T-helper 2 cell treated with Interferon-gamma antibody and Interleukin-4, amounts not matched to agents 5 μg/mL and 100 μg/mL, for 36 hours (primary cell): Measurements from ENCODE around the gene MANSC4.
"Not testable (repeated sequence)": the region's sequence is repeated elsewhere in the genome, so short reads cannot be mapped to it uniquely, and the experiment has no call there.

Experiments used
- DNase-seq: peaks from one replicate; pipeline ENCODE4 v3.0.0; 2021; ENCODE audit warnings: low spot score
- H3K27ac Mint-ChIP-seq: one replicate; pipeline ENCODE4 v1.8.0; 2021; ENCODE audit warnings: mild to moderate bottlenecking, mixed read lengths
- H3K27me3 Mint-ChIP-seq: one replicate; pipeline ENCODE4 v1.8.0; 2021; ENCODE audit warnings: low read depth, mixed read lengths
- H3K36me3 Mint-ChIP-seq: one replicate; pipeline ENCODE4 v1.8.0; 2021; ENCODE audit warnings: low read depth, mixed read lengths
- H3K4me1 Mint-ChIP-seq: one replicate; pipeline ENCODE4 v1.8.0; 2021; ENCODE audit warnings: low read depth, mixed read lengths
- H3K4me3 Mint-ChIP-seq: one replicate; pipeline ENCODE4 v1.8.0; 2022; ENCODE audit warnings: mild to moderate bottlenecking, moderate library complexity, mixed read lengths
- H3K9me3 Mint-ChIP-seq: one replicate; pipeline ENCODE4 v1.8.0; 2021; ENCODE audit warnings: mixed read lengths

MANSC4 gene

GRCh38 chr12:27754795-27755194 is 25.2 kb downstream of the MANSC4 start:
- H3K36me3 Mint-ChIP-seq = peaks cover 20% of the 10 kb centered on the region
- H3K4me3 Mint-ChIP-seq = no peak overlapping the region
- H3K9me3 Mint-ChIP-seq = no peaks in the 10 kb centered on the region
- H3K27me3 Mint-ChIP-seq = no peaks in the 10 kb centered on the region
- H3K4me1 Mint-ChIP-seq = no peaks in the 10 kb centered on the region
- no peak for DNase-seq
- H3K27ac Mint-ChIP-seq = no peak overlapping the region

- Mint-ChIP-seq H3K4me3 (no peak overlapping the region), H3K36me3 (peaks cover 30% of the 10 kb centered on the region), H3K9me3 (no peaks in the 10 kb centered on the region), H3K27ac (no peak overlapping the region), H3K4me1 (no peaks in the 10 kb centered on the region), H3K27me3 (no peaks in the 10 kb centered on the region)
- DNase-seq = no peak
These were observed 28.5 kb downstream of the MANSC4 start for GRCh38 chr12:27751386-27752047.

DNA sequence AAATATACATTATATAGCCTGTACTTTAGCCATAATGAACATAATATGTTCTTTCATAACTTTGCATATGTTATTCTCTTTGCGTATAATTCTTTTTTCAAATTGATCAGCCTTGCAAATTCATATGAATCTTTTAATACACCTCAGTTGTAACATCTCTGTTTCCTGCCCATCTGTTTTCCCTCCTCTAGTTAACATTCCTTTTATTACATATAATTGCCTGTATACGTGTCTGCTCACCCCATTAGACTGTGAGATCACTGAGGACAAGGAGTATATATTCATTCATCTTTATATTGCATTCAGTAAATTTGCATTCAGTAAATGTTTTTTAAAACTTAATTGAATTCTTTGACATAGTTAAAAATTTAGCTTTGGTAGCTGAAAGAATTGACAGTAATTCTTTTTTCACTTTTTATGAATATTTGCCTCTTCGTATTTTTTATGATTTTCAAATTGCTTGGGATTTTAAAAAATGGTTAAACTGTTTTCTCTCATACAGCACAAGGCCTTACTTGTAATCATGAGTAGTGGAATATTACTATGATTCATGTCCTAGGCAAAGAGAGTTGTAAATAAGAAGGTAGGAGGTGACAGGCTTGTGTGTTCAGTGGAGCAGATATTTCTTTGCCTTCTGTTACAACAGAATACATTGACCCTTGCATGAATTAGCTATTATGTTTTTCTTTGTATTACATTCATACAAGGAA is 32.8 kb downstream of the MANSC4 start:
- Mint-ChIP-seq H3K4me3 (no peak overlapping the region), H3K27ac (no peak overlapping the region), H3K9me3 (no peaks in the 10 kb centered on the region), H3K36me3 (peaks cover 32% of the 10 kb centered on the region), H3K27me3 (no peaks in the 10 kb centered on the region), H3K4me1 (no peaks in the 10 kb centered on the region)
- DNase-seq = no peak

DNA sequence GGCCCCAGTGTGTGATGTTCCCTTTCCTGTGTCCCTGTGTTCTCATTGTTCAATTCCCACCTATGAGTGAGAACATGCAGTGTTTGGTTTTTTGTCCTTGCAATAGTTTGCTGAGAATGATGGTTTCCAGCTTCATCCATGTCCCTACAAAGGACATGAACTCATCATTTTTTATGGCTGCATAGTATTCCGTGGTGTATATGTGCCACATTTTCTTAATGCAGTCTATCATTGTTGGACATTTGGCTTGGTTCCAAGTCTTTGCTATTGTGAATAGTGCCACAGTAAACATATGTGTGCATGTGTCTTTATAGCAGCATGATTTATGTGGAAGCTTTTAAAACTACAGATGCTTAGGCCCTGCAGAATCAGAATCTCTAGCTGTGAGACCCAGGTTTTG is 34.3 kb downstream of the MANSC4 start:
- H3K9me3 Mint-ChIP-seq, H3K4me3 Mint-ChIP-seq, H3K27ac Mint-ChIP-seq, H3K4me1 Mint-ChIP-seq, DNase-seq, H3K27me3 Mint-ChIP-seq: not testable (repeated sequence)
- peaks cover 38% of the 10 kb centered on the region for H3K36me3 Mint-ChIP-seq

DNA sequence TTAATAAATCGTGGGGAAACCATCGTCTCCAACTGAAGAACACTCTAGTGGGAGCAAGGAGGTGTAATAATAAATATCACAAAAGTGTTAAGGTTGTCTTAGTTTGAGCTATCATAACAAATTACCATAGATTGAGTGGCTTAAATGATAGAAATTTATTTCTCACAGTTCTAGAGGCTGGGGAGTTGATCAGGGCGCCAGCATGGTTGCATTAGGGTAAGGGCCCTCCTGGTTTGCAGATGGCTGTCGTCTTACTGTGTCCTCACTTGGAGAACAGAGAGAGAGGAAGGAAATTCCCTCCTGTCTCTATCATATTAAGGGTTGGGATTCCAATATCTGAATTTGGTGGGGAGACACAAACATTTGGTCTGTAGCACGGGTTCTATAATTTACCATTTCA is 36.4 kb downstream of the MANSC4 start:
- Mint-ChIP-seq H3K27ac (no peak overlapping the region), H3K36me3 (peaks cover 44% of the 10 kb centered on the region)

GRCh38 chr12:27734321-27734720 is 45.7 kb downstream of the MANSC4 start:
- H3K4me1 Mint-ChIP-seq, H3K9me3 Mint-ChIP-seq, H3K27me3 Mint-ChIP-seq, DNase-seq, H3K4me3 Mint-ChIP-seq, H3K27ac Mint-ChIP-seq: not testable (repeated sequence)
- H3K36me3 Mint-ChIP-seq = peaks cover 33% of the 10 kb centered on the region

More for the DNA sequence above, 36.4 kb downstream of the MANSC4 start:
- H3K9me3 Mint-ChIP-seq = no peaks in the 10 kb centered on the region
- H3K4me1 Mint-ChIP-seq = peaks cover 4% of the 10 kb centered on the region
- no peak overlapping the region for H3K4me3 Mint-ChIP-seq
- H3K27me3 Mint-ChIP-seq = no peaks in the 10 kb centered on the region
- no peak for DNase-seq

DNA sequence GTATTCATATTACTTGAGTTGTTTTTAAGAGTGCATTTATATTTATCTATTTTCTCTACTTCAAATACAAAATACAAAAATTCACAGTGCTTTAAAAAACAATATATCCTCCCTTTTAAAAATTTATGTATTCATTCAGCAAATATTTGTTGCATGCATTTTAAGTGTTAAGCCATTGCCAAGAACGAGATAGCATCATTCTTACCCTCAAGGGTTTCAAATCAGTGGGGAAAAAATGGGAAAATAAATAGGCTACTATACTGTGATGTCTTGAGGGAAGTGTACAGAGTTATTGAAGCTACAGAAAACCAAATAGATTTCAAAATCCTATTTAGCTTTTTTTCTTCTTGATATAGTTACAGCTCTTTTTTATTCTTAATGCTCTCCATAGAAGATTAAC is 46.2 kb downstream of the MANSC4 start:
- H3K27ac Mint-ChIP-seq = no peak overlapping the region
- H3K36me3 Mint-ChIP-seq = peaks cover 29% of the 10 kb centered on the region
- H3K4me1 Mint-ChIP-seq = no peaks in the 10 kb centered on the region
- H3K9me3 Mint-ChIP-seq = no peaks in the 10 kb centered on the region
- H3K27me3 Mint-ChIP-seq = no peaks in the 10 kb centered on the region
- no peak overlapping the region for H3K4me3 Mint-ChIP-seq
- DNase-seq = no peak

- Mint-ChIP-seq H3K9me3 (no peaks in the 10 kb centered on the region), H3K4me1 (no peaks in the 10 kb centered on the region), H3K27ac (no peak overlapping the region), H3K4me3 (no peak overlapping the region), H3K36me3 (peaks cover 27% of the 10 kb centered on the region), H3K27me3 (no peaks in the 10 kb centered on the region)
- no peak for DNase-seq
These were observed 46.9 kb downstream of the MANSC4 start for GRCh38 chr12:27733052-27733656.

DNA sequence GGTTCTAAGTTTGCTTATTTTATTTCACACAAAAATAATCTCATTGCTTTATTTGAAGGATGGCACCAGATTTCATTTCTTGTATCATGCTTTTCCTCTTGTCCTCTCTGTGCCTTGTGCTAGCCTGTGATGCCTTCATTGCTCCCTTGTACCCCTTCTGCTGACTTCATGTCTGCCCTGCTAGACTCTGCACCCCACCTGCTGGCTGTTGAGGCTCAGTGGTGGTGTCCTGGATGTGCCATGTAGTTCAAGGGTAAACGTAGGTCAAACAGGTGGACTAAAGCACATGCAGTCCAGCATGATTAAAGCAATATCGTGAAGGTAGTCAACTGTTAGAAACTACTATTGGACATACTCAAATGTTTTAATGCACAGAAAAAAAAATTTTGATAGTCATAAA is 47.8 kb downstream of the MANSC4 start:
- Mint-ChIP-seq H3K4me3 (no peak overlapping the region), H3K27ac (no peak overlapping the region), H3K9me3 (no peaks in the 10 kb centered on the region), H3K4me1 (no peaks in the 10 kb centered on the region), H3K27me3 (no peaks in the 10 kb centered on the region), H3K36me3 (peaks cover 23% of the 10 kb centered on the region)
- DNase-seq = no peak

DNA sequence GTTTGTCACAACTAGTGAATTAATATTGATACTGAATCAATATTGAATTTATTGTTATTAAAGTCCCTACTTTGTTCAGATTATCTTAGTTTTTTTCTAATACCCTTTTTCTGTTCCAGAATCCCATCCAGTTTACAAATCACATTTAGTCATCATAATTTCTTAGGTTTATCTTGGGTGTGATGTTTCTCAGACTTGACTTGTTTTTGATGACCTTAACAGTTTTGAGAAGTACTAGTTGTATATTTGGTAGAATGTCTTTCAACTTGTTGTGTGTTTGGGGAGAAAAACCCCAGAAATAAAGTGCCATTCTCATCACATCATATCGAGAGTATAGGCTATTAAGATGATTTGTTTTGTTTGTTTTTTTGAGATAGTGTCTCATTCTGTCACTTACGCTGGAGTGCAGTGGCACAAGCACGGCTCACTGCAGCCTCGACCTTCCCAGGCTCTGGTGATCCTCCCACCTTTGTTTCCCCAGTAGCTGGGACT is 49.9 kb downstream of the MANSC4 start:
- Mint-ChIP-seq H3K4me3 (no peak overlapping the region), H3K4me1 (no peaks in the 10 kb centered on the region), H3K27ac (no peak overlapping the region), H3K36me3 (peaks cover 24% of the 10 kb centered on the region), H3K9me3 (no peaks in the 10 kb centered on the region), H3K27me3 (no peaks in the 10 kb centered on the region)
- DNase-seq = no peak

- H3K27ac Mint-ChIP-seq = no peak overlapping the region
- no peaks in the 10 kb centered on the region for H3K9me3 Mint-ChIP-seq
- DNase-seq = no peak
- no peaks in the 10 kb centered on the region for H3K27me3 Mint-ChIP-seq
- H3K4me3 Mint-ChIP-seq = no peak overlapping the region
- H3K4me1 Mint-ChIP-seq = no peaks in the 10 kb centered on the region
- peaks cover 15% of the 10 kb centered on the region for H3K36me3 Mint-ChIP-seq
These were observed 56.8 kb downstream of the MANSC4 start for GRCh38 chr12:27723212-27723611.
